GM21529 (cell line): ENCODE data around the gene GABRG3.

Experiments used
- ATAC-seq: cut with Tn5 transposase; IDR thresholded peaks from one replicate; pipeline ENCODE4 v1.9.1; 2021; ENCODE audit not compliant: unreplicated experiment

Gene GABRG3

DNA sequence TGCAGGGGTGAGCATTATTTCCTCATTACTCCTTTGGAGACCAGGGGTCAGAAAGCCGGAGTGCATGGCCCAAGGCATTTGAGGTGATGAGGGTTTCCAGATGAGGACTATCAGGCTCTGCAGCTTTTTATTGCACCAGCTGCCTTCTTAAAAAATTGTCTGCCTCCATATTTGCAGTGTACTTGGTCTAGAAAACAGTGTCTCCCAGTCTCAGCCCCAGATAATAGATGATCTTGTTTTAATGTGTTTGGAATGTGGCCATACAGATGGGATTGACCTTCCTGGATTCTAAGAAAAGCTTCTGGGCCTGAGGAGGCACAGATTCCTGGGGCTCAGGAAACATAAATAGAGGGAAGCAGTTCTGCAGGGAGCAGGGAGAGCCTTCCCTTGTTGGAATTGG is 123.3 kb downstream of the GABRG3 start:
- no peak for ATAC-seq

DNA sequence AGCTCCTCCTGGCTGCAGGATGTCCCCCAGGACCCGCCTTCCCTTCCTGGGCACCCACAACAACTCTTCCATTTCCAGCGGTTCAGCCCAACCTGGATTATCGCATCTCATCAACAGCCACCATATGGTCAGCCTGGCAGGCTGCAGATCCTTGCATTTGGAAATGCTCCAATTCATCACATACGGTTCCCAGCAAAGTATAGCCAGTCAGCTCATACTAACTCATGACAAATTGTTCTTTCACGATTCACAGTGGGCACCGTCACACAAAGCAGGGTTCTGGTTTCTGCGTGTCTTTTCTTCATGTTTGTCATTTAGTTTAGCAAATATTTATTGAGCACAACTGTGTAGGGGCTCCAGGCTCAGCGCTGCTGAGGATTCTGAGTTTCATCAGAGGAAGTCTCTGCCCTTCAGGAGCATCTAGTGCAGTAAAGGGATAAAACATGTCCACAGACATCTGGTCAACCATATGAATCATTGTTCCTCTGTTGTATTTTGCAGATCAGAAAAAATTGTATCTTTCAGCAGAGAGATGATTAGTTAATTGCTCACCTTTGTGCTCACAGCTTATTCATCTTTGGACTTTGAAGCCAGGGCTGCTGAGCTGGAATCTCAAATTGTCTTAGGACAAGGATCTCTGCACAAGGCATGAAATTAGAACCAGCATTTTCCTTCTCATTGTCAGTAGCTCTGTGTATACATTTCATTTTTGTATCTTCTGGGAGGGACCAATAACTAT is 125.1 kb downstream of the GABRG3 start:
- no peak for ATAC-seq

DNA sequence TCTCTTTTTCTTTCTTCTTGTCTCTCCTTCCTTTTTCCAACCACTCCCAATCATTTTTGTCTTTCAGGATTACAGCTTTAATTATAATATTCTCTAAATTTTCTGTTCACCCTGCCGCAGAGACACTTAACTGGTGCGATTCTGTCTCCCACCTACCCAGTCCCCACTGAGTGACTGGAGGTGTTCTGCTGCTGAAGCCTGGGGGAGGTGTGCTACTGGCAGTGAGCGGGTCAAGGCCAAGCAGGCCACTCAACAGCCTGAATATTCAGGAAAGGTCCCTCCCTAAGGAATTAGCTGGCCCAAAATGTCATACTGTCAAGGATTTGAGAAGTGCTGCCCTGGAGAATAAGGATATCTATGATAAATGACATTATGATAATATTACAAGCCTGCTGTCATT is 126.5 kb downstream of the GABRG3 start:
- no peak for ATAC-seq

DNA sequence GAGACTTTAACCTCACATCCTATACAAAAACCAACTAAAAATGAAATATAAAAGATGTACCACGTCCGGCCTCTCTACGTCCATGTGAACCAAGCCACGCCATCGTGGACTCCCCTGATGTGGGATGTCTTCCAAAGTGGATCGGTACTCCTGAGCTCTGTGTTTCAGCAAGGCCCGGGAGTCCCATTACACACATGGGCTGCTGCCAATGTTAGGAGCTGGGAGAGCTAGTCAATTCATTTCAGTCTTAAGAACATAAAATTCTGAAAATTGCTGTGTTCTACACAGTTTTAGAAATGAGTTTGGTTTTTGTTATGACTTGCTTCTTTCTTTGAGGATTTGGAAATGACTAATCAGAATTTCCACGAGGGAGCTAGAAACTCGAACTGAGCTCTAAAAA is 131.0 kb downstream of the GABRG3 start:
- no peak for ATAC-seq

DNA sequence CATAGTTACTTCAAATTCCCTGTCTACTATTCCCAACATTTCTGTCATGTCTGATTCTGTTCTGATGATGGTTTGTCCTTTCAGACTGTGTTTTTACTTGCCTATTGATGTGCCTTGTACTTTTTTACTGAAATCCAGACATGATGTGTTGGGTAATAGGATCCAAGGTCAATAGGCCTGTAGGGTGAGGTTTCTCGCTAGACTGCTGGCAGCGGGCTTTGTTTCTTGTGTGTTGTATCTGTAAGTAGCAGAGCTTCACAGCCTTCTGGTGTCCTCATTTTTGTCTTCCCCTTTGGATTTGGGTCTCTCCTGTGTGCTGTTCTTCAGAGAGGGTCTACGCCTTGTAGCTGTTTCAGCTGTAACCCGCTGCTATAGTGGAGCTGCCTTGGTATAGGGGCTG is 140.3 kb downstream of the GABRG3 start:
- no peak for ATAC-seq

DNA sequence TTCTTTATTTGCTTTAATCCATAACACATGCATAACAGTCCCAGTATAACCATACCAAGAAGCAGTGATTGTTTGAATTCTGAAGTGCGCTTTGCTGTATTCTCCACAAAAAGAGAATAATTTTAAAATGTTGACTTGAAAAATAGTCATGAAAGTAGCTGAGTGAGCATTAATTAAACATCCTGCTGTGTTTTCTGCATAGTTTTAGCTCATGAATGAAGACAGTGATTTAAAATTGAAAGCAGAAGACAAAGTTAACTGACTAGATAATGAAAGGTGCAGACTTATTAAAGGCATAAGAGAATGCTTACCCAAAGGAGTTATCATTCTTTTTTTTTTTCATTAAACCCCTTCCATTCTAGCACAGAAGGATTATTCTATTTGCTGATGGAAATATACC is 143.5 kb downstream of the GABRG3 start:
- no peak for ATAC-seq

DNA sequence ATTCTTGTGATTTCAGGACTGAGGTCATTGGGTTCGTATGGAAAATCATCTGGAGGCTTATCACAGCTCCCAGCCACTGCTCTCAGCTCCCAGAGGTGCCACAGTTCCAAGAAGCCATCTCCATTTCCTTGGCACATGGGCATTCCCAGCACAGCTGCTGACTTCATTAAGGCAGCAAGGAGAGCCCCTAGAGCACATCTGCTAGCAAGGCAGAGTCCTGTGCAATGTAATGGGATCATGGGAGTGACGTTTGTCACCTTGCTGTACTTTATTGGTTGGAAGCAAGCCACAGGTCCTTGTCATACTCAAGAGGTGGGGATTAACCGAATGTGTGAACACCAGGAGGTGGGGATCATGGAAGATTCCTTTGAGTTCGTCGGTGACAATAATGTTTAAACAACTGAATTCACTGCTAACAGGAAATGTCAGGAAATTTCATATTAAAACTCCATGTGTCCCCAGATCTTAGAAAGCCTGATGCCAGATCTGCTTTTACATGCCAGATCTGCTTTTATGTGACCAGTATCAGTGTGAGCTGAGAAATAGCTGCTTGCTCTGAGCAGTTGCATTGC is 148.8 kb downstream of the GABRG3 start:
- ATAC-seq: no peak

DNA sequence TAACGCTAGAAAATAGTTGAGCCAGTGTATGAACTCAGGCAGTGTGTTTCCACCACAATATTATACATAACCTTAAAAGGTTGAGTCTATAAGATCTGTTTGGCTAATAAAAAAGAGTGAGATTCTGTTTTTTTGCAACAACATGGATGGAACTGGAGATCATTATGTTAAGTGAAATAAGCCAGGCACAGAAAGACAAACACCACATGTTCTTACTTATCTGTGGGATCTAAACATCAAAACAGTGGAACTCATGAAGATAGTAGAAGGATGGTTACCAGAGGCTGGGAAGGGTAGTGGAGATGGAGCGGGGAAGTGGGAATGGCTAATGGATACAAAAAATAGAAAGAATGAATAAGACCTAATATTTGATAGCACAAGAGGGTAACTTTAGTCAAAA is 150.7 kb downstream of the GABRG3 start:
- ATAC-seq: no peak

DNA sequence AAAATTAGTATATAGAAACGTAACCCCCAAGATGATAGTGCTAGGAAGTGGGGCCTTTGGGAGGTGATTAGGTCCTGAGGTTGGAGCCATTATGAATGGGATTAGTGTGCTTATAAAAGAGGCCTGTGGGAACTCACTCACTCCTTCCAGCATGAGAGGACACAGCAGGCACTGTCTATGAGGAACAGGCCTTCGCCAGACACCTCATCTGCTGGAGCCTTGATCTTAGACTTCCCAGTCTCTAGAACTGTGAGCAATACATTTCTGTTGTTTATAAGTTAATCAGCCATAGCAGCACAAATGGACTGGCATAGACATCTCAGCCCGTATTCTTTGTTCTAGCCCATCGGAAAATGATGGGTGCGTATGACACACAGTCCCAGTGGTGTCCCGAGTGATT is 152.3 kb downstream of the GABRG3 start:
- no peak for ATAC-seq

DNA sequence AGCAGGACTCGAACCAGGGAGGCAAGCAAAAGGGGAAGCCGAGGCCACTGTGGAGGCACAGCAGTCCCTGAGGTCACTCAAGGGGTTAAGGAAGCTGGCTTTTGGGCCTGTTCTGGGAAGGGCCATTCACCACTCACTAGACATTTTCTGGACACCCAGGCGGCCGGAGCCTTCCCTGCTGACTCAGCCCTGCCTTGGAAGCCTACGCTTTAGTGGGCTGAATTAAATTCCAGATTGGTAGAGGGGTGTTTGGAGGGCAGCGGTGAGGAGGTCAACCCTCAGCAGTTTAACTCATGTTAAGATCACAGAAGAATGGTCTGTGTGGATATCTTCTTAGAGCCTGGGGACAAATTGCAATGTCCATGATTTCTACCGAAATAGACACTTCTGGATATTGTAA is 152.8 kb downstream of the GABRG3 start:
- no peak for ATAC-seq

DNA sequence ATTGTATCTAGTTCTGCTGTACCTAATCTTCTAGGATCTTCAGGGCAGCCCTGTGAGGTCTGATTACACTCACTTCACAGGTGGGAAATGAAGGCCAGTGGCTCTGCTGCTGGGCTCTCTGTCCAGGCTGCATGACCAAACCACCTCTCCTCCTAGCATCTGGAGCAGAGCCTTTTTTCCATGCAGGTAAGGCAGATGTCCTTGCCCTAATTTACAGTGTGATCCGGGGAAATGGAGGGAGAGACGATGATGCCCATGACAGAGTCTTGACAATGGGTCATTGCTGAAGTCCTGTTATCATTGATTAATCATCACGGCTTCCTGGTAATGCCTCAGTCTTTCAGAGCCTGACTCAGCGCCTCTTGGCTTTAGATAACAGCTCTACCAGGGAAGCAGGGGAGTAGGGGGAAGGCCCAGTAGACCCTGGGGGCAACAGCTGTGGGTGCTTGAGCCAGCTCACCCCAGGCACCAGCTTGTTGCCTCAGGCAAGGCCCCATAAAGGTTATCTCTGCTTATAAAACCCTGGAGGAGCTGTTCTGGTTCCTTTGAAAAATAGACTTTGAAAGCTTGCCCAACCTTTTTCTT is 153.4 kb downstream of the GABRG3 start:
- ATAC-seq: no peak

DNA sequence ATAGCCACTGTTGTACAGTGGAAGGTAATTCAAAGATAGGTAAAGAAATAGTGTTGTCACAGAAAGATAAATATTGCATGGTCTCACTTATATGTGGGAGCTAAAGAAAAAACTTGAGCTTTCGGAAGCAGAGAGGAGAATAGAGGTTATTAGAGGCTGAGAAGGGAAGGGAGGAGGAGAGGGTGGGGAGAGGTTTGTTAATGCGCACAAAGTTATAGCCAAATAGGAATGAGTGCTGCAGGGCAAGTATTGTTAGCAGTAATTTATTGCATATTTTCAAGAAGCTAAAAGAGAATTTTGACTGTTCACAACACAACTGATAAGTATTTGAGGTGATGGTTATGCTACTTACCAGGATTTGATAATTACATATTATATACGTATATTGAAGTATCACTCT is 154.2 kb downstream of the GABRG3 start:
- ATAC-seq: no peak

DNA sequence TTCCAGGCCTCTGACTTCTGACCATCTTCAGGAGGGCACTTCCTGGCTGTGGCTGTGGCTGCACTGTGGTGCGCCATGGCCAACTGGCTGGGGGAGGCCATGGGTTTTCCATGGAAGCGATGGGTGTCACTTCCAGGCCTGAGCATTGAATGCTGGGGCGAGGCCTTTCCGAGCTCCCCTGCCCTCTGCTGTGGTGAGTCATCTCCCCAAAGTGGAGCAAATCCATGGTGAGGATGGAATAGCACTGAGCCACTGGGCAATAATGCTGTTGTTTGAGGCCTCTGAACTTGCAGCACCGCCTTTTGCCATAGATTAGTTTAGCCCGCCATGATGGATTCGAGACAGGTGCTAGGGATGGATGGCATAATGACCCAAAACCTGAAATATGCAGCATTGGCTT is 155.5 kb downstream of the GABRG3 start:
- no peak for ATAC-seq

DNA sequence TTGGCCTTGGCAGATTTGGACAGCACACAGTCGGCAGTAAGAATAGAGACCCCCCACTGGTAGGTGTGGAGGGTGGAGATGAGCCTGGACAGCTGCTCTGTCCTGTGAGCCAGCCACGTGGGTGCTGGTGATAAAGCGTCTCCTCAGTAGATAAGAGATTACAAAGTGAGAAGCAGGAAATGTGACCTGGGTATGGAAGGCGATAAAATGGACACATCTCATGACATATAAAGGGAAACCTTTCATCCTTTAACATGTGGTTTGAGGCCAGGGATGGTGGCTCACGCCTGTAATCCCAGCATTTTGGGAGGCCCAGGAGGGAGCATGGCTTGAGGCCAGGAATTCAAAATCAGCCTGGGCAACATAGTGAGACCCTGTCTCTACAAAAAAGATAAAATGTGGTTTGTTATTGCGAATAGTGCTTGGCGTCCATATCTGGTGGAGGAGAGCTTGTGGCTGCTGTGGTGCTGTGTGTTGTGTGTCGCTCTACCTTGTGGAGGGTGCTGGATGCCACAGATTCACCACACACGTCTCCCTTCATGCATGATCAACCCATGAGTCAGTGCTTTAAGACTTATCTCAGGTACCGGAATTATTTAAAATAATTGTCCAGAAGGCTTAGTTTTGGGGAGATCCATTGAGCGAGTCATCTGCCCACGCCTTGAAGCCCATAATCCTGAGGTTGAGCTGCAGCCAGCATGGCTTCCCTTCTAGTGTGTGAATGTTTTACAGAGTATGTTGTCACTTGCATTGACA is 157.0 kb downstream of the GABRG3 start:
- ATAC-seq: no peak

DNA sequence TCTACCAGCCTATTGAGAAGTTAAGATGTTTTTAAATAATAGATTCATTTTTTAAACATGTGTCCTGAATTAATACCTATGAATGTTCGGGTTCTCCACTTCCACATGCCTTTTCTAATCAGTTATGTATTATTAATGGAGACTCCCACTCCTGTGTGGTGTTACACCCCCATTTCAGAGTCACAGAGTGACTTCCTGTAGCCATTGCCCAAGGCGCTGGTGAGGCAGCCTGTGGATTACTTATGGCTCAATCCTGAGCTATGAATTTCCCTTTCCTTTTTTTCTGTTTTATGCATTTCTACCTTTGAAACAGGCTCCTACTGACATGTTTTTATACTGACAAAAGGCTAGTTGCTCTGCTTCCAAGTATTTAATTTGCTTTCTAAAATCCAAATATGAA is 162.3 kb downstream of the GABRG3 start:
- ATAC-seq: no peak

DNA sequence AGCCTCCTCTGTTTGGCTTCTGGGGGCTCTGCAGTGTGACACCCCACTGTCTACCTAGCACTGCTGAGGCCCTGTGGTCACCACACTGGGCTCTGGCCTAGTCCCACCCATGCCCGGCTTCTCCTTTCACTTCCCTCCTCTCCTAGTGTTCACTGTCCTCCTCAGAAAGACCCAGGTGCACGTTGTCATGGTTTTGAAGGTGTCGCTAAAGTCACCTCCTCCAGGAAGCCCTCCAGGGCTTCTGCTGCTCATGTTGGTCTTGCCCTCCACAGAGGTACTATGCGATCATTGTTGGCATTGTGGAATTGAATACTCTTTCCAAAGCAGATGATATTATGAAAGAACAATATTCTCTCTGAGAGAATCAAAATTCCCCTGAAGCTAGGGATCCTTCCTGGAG is 163.5 kb downstream of the GABRG3 start:
- no peak for ATAC-seq

DNA sequence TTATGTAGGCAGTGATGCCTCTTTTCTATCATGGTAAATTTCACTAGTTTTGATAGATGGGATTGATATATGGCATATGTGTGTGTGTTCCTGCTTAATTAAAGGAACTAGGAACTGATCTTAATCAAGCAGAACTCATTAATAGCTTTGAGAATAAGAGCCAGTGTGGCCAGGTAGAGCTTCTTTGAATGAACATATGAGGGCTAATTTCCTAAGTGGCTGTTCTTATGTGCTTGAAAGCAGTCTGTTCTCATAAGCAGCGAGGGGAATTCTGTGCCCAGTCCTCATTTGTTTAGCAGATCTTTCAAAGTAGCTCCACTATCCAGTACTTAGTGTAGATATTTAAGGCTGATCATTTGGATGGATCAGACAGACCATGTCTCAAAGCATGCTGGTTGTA is 164.2 kb downstream of the GABRG3 start:
- no peak for ATAC-seq

DNA sequence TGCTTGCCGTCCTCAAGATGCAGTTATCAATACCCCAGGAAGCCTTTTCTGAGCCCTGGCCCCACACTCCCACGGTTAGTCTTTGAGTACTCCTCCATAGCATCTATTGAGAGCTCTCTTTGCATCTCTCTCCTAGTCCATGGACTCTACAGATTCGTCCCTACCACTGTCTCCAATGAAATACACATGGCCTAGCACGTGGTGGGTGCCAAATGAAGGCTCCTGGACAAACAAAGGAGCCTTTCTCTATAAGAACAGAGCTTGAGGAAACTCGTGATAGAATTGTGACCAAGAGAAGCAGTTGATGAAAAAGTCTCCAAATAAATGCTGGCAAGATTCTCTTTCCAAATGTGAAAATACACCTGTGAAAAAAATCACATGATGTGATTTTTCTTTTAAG is 166.1 kb downstream of the GABRG3 start:
- ATAC-seq: no peak

DNA sequence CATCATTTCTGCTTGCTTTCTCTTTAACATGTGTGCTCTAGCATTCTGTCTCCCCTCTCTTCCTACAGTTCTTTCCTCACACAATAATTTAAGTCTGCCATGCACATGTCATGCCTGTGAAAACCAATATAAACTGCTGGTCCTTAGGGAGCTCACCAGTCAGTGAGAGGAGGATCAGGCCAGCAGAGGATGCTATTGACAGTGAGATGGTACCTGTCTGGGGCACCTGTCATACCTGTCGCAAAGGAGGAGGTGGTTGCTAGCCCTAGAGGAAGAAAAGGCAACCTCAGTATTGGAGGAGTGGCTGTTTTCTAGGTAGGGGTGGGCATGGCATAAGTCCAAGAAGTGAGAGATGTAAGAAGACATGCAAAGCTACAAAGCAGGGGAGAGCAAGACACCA is 194.6 kb downstream of the GABRG3 start:
- no peak for ATAC-seq

DNA sequence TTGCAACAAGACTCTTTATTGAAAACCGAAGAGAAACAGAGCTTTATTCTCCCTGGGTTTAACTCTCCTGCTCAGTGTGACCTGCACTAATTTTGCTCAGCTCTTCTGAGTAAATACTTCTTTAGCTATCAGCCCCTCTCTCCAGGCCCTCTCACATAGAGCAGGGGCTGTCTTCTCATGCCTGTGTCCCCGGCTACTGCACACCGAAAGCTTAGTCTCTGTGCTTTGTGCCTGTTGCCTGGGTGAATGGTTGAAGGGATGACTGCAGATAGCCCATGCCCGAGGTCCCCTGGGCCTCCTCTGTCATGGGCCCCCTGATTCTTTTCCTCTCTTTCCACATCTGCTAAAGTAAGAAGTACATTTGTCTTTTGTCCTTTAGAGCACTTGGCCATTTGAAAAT is 195.9 kb downstream of the GABRG3 start:
- no peak for ATAC-seq

DNA sequence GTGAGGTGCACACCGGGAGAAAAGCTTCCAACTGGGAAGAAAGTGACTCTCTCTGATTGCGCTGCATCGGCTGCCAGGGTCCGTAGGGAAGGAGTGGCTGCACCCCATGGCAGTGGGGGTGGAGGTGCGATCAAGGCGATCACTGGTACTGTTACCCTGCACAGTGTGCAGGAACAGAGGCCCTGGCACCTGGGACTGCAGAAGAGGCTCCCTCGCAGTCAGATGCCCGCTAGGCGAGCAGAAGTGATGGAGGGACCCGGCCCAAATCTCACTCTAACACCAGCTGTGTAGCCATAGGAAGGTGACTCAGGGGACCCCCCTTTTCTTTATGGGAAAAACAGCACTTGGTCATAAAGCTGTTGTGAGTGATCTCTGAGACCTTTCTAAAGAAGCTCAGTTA is 196.8 kb downstream of the GABRG3 start:
- ATAC-seq: no peak

DNA sequence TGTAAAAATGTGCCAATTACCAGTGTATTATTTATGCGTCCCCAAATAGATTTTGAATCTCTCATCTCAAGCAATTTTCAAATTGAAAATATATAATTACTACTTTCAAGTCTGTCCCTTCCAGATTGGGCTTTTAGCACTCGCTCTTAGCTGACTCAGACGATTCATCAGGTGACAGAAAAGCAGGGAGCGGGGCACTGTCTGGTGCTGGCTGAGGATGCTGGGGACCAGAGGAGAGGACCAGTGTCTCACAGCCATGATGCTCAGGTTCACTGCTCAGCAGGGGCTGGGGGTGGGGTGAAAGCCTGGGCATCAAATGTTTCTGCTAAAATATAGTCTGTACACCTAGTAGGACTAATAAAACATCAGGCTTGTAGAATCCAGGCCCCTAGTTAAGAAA is 199.9 kb downstream of the GABRG3 start:
- ATAC-seq: no peak
